ENCODE measurements around the gene CRNN.
A peak's percentile ranks its signal among the peaks of the same experiment; 100 is the strongest.

CRNN gene

DNA sequence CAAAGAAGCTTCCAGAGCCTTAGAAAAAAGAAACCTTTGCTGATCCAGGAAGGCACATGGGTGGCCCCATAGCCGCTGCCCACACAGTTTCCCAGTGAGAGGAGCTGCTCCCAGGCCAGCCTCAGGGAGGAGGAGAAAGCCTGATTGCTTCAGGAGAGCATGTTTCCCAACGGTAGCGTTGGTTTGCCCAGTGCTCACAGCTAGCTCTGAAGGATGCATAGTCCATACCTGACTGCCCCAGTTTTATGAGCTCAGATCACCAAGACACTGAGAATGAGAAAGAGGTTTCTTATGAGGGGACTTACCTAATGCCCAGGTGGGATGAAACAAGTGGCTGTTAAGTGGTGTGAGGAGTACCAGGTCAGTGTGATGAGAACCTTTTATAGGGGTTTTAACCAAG lies at the start of gene CRNN:
Gene CRNN, minus strand, starts transcription at position 355 of the 400 bp plus-strand sequence. CDS start 2,030 bp downstream, outside the sequence.
- DNase-seq, result no peak

DNA sequence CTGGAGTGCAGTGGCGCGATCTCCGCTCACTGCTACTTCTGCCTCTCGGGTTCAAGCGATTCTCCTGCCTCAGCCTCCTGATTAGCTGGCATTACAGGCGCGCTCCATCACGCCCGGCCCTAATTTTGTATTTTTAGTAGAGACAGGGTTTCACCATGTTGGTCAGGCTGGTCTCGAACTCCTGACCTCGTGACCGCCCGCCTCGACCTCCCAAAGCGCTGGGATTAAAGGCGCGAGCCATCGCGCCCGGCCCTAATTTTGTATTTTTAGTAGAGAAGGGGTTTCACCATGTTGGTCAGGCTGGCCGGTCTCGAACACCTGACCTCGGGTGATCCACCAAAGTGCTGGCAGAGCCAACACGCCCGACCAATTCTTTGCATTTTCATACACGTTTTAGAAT lies 48.6 kb upstream of the CRNN start:
- DNase-seq, result no peak

DNA sequence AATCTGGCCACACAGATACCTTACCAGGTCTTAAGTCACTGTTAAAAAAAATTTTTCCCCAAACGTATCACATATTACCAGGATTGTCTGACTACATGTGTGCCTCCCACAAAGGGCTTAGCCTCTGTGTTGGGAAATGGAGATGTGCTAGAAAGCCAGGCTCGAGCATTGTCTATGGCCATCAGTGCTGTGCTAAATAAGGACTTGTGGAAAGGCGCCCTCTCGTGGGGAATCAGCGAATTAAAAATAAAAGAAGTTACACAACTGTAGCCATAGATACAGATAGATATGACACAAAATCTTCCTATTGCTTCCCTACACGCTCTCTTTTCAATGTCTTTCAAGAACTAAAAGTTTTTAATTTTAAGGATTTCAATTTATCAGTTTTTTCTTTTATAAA lies 47.5 kb upstream of the CRNN start:
- DNase-seq, result peak; percentile 30 to 70

DNA sequence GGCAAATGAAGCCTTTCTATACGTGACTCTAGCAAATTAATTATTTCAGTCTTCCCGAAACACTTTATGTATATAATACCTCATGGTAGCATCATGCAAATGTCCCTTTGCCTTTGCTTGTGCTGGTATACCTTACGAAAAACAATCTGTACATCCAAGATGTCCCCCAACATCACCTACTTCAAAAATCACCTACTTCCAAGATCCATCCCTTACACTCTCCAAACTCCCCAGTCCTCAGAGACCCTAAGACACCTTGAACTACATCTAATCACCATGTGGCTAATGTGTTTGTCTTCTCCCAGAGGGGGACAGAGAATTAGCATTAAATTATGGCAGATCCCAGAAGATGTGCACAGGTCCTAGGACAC lies 46.5 kb upstream of the CRNN start:
- no peak for DNase-seq

DNA sequence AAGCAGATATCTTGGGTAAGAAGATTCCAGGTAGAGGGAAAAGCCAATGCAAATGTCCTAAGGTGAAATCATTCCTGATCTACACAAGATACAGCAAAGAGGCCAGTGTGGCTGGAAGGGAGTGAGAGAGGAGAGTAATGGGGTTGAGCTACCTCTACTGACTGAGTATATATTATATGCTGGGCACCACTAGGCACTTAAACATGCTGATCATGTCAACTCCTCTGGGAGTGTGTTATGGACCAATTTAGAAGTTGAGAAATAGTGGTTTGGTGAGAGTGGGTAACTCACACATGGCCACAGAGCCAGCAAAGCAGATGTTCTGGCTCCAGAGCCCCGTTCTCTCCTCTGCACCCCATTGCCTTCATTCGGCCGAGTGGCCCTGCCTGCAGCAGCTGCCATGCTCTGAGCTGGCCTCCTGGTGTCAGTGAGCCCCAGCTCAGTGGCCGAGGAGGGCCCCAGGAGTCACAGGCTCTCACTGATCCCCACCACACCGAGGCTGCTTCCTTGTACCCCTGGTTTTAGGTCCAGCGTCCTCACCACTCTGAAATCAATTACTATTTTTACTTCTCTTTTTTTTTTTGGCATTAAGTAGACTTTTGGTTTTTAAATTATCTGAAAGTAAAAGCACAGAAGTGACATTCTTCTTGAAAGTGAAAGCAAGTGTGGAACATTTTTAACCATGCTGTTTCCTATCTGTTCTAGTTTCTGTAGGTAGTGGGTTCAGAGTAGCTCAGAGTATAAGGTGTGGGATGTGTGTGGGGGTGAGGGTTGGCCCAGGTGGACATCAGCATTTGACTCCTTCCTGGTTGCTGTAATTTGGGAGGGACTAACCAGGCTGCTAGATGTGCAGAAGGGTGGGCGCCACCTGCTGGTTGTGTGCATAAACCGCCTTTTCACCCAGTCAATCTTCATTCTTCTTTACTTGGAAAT lies 45.8 kb upstream of the CRNN start:
- DNase-seq, result peak; percentile 5 to 33

DNA sequence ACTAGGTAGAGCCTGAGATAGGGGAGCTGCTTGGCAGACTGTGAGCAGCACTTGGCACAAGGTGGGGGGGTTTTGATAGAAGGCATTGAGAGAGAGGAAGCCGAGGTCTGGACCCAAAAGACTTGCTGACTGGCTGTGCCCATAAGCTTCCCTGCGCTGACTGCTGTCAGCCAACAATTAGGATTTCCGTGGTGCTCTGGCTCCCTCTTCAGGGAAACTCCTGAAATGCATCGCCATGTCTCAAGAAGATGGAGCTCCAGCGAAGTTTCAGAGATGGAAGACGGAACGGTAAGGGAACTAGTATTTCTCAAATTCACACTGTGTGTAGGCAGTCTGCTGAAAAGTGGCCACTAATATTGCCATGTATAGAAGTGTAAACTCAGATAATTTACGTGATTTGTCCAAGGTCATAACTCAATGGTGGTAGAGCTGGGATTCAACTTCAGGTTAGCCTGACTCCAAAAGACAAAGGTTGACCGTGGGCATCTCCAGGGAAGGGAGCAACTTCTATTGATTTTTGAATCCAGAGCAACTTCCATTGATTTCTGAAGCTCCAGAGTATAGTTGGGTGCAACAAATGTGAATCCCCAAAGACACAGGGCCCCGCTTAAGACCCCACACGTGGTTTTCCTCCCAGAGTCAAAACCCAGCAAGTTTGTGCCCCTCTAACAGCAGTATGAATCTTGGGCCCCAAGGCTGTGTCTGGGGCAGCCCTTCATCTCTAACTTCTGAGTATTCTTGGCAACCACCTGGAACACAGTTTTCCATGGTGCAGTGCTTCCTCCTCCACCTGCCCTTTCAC lies 44.5 kb upstream of the CRNN start:
- DNase-seq, result peak; percentile 49 to 76

DNA sequence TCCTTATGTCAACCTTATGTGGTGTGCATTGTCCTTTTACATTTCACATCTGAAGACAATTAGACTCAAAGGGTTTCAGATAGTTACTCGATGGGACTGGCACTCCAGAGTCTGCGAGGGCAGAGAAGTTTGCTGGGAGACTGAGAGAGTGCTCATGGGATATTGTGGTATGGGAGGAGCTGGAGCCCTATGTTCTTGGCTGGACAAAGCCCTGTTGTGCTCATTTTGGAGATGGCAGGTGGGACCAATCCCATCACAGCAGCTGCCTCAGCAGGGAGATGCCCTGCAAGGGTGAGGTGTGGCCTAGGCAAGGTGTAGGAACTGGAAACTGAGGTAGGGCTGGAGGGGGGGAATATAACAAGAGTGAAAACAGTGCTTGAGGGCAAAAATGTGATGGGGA lies 43.5 kb upstream of the CRNN start:
- no peak for DNase-seq

DNA sequence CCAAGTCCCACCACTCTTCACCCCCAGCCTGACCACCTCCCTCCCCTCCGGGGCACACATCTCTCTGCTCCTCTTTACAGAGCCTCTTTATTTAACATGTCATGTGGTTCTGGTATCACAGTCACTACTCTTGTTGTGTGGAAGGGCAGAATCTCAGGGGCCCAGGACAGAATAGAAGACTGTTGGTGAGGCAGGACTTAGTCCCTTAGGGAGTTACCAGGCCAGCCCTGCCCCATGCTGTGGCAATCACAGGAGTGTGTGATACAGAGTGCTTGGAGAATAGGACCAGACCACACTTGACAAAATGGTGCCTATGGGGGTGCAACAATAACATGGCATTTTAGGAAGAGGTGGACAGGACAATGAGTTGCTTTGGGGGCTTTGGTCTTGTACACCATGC lies 43.0 kb upstream of the CRNN start:
- DNase-seq, result no peak

DNA sequence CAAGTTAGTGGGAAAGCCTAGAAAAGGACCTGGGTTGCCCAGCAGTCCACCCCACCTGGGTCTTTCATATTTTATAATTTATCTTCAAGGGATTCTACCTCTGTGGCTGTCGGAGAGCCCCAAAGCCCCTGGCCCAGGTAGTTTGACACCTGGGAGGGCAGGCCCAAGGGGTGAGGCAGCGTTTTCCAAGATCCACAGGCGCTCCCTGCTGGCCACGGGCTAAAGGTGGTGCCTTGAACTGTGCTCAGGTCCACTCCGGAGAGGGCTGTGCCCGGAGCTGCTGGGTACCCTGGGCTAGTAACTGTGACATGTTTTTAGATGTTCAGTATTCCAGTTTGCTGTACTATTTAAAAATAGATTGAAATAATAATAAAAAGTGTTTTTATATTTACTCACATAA lies 37.2 kb upstream of the CRNN start:
- DNase-seq, result no peak

DNA sequence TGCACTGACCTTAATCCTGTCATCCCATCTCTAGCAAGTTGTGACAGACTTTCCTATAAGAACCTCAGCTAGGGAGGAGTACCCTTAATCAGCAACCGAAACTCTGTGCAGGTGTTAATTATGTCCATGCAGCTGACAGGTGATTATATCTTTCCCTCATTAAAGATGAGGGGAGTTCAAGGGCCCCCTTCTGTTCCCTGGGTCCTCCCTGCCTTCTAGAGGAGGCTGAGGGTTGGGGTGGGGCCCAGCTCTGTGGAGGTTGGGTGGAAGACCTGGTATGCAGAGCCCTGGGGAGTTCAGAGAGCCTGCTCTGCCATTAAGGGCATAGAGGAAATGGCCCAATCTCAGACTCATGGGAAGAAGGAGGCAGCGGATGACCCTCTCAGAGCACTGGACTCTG lies 35.6 kb upstream of the CRNN start:
- no peak for DNase-seq

DNA sequence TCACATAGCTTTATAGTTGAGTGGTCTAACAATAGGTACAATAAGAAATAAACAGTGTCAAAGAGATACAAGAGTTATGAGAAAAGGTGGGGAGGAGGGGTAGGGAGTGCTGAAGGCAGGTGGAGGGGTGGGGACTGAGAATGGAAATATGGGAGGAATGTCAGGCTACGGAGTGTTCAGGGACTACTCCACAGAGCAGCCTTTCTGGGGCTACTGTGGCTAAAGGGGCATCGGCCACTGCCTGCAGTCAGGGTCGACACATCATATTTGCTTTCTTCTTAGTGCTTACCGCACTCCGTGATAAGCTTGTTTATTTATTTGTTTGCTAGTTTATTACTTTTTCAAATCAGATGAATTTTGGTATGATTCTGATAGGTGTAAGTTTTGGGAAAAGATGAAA lies 34.4 kb upstream of the CRNN start:
- DNase-seq, result no peak

DNA sequence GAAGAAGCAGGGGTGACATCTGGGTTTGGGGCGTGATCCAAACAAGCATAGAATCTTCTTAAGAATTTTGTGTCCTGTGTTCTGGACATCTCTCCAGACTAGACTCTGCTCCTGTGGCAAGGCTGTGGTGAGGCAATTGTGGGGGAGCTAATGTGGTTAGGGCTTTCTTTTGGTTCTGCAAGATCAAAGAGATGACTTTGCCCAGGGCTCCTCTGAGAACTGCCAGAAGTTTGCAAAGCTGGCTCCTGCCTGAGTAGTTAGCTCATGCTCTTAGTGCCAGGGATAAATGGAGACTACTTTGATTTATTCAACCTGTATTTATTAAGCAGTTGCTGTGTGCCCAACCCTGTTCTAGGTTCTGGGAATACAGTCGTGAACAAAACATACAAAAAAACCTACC lies 34.0 kb upstream of the CRNN start:
- DNase-seq, result no peak

DNA sequence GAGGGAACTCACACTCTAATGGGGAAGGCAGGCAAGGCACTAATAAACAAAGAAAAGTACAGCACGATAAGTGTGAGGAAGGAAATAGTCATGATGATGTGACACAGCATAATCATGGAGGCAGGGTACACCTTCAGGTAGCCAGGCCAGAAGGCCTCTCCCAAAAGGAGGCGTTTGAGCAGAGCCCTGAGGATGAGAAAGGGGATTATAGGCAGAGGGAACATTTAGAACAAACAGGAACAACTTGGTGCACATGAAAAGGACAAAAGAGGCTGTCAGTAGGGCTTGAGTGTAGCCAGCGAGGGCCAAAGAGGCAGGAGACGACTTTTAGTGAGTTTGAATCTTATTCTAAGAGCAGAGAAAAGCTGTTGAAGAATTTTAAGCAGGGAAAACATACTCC lies 33.4 kb upstream of the CRNN start:
- DNase-seq, result no peak

DNA sequence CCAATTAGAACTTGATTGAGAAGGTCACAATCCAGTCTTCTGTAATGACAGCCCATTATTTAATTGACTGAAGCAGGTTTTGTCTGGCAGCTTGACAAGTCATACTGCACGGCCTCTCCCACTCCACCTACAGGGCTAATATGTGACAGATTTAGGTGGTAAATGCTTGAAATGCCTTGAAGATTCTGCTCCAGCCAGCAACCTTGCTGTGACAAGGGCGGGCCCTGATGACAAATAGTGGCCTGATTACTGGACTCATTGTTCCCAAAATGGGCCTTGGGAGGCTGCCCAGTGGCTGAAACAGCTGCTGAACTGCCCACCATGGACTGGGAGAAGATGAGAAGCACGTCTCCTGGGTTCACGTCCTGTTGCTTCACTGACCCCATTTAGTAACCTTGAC lies 30.0 kb upstream of the CRNN start:
- no peak for DNase-seq

DNA sequence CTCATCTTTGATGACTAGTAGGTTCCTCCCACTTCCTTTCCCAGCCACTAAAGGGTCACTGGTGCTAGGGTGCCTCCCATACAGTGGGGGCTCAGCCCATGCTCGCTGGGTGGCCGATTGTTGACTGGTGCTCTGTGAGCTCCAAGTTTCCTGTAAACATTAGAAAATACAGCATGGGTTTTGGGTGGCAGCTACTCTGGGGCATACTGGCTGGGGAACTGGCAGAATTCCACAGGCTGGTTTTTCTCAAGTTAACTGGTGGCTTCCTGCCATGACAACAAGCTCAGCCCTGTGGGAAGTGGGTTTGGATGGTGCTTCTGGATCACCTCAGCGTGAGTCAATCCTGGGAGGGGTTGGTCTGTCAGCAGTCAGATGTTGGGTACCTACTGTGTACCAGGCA lies 28.7 kb upstream of the CRNN start:
- DNase-seq, result no peak

DNA sequence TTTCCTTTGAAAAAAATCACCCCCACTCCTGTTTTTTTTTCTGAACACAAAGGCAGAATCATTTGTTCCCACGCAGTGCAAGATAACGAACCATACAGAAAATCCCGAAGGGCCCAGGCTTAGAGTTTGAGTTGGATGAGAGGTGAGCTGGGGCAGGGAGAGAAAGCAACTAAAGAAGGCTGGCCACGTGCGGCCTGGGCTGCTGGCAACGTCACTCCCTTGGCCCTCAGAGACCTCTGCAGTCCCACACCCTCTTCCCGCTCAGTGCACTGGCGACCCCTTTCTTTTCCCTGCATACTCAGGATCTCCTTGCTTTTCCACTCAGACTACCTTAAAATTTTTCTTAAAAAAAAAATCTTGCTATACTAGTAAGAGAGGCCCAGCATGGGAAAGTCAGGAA lies 28.2 kb upstream of the CRNN start:
- DNase-seq, result no peak

DNA sequence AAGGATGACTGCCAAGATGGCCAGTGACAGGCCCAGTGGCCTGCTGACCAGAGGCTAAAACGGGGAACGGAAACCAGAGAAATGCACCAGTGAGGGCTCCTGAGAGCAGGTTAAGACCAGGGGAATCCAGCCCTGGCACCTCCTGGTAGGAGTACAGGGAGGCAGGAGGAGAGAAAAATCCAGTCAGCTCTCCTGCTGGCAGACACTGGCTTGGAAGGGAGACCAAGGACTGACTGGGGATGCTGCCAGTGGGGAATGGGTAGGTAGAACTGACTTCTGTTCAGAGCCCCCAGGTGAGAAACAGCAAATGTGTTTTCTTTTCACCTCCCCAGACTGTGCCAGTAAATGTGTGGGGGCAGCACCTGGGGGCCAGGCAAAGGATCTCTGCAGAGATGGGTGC lies 27.7 kb upstream of the CRNN start:
- DNase-seq, result no peak

DNA sequence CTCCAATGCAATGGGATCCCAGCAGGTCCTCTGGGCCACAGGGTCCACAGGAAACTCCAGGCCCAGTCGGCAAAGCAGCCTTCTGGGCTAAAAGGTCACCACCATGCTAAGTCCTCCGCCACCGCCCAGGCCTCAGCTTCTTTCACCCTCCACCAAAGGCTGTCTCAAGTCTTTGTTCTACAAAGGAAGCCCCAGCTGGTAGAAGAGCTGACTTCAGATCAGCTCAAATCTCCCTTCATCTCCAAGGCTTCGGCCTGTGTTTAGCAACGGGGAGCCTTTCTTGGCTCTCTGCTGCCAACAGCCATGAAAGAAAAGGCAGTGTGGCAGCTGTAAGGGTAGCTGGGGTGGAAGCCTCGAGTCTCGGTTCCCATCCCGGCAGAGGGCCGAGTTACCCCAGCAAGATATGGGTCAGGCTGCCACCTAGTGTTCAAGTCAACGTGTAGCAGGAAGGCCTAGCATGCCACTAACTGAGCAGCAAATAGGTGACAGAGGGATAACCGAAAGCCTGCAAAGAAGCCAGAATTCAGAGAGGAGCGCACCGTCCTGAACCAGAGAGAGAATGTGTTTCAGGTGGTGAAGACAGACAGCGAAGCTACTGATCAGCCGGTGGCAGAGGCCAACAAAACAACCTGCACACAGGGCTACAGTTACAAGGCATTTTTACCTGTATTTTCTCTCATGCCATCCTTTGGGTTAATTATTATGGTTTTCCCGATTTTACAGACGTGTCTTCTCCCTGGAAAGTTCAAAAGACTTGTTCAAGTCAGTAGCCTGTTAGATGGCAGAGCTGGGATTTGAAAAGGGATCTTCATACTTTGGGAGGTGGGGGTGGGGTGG lies 26.8 kb upstream of the CRNN start:
- DNase-seq, result peak; percentile 54 to 63

DNA sequence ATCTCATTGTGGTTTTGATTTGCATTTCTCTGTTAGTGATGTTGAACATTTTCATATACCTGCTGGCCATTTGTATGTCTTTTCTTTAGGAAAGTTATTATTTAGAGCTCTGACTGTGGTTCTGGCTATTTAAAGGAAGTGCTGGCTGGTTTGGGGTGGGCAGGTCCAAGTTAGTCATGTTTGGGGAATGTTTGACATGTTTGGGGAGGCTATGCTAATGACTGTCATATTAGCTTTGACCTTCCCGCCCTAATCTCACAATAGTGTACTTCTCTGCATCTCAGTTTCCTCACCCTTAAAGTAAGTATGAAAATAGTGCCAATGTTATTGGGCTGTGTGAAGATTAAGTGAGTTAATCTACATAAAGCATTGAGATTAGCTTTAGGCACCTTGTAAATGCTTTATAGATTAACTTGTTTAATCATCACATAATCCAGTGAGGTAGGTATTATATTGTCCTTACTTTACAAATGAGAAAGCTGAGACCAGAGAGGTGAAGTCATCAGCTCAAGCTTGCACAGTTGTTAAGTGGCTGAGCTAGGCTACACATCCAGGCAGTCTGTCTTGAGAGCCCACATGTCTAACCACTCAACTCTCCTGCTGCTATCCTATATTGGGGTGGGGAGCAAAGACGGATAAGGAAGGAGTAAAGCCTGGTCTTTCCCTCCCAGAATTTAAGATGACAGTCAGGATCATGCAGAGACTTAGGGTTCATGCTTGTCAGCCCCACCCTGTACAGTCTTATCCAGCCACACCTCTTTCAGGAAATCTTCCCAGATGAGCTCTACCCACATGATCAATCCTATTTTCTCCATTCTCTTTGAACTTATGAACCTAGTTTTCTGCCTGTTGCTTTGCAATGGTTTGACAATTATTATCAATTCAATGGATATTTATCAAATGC lies 22.8 kb upstream of the CRNN start:
- no peak for DNase-seq

DNA sequence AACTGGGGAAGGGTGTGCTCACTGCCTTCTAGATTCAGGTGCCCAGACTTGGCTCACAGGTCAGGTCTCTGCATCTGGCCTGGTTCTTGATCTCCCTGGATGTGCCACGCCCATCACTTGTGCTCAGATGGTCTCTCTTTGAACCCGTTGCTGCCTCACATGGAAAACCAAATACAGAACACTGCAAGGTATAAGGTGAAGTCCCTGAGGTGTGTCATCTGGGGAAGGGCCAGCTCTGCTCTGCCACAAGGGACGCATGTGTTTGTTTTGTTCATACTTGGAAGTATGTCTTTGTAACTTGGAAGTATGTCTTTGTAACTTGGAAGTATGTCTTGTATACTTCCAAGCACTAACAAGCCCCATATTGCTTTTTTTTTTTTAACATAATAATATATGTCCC lies 13.4 kb upstream of the CRNN start:
- no peak for DNase-seq

DNA sequence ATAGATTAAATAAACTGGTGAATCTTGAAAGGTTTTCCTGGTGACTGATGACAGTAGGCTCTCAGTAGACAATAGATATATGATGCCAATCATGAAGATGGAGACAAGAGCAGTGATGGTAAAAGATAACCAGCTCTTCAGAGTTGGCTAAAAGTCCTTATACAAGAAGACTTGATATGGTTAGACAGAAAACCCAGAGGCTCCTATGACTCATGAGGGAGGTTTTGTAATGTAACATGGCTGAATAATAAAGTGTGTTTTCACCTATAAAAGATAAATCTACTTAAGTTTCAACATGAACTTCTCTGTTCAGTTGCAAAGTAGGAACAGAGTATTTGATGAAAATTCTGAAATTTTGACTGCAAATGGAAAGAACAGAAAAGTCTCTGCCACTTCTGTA lies 12.7 kb upstream of the CRNN start:
- no peak for DNase-seq

DNA sequence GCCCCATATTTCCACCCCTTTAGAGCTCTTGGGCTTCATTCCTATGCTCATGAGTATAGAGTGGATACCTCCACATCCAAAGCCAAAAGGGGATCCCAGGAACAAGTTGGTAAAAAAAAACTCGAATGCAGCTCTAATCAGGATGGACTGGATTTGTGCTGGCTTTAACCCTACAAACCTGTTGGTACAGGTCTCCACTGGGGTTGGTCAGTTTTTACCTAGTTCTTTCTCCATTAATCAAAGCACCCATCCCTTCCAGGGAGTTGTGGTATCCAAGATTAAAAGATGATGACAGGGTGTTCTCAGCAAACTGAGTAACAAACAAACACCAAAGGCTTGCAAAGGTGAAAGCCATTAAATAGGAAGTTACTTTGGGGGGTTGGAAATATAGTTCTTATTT lies 5.9 kb upstream of the CRNN start:
- DNase-seq, result no peak

Measured in NCI-H1930 (cell line).